OCI-LY1 (cell line): ENCODE results near the gene CLSTN3.

Experiments
- CTCF ChIP-seq: fragments of 200-600 bp; sonication (generic), shearing (Covaris generic); IDR thresholded peaks from 2 replicates; pipeline ENCODE4 v1.5.1; 2017; ENCODE audit warnings: mild to moderate bottlenecking, antibody characterized with exemption, low read length, moderate library complexity, mixed read lengths
- EZH2 ChIP-seq: fragments of 200-600 bp; sonication (generic), shearing (Covaris generic); IDR thresholded peaks from 2 replicates; pipeline ENCODE4 v1.8.0; 2017; ENCODE audit warnings: borderline replicate concordance, mixed run types, mild to moderate bottlenecking, antibody characterized with exemption, low read length, moderate library complexity, mixed read lengths

GRCh38 chr12:7154042-7154441 is 23.9 kb downstream of the CLSTN3 start:
- TF ChIP-seq CTCF, result no peak
- TF ChIP-seq EZH2, result no peak
